CD4-positive, alpha-beta T cell (primary cell): ENCODE measurements around the gene LARGE1. TPM values are rescaled to one million over a fixed set of nuclear protein-coding genes. Genes with fewer than 3 reads are reported as not detected.

Source experiments
- ATAC-seq: fragments of 200-7000 bp; cut with Tn5 transposase; one replicate; pipeline ENCODE4 v1.10.0; 2022; ENCODE audit warnings: mild to moderate bottlenecking; ENCODE audit not compliant: poor library complexity
- CTCF ChIA-PET: fragments of 350-600 bp; sonication (Branson Sonifier 250); formaldehyde crosslinking; loops from one replicate; lab custom pipeline; 2021; ENCODE audit warnings: antibody characterized with exemption, inconsistent platforms; lab: Charles Lee
- POLR2A ChIA-PET: fragments of 350-600 bp; sonication (Branson Sonifier 250); formaldehyde crosslinking; loops from one replicate; lab custom pipeline; 2021; ENCODE audit warnings: antibody characterized with exemption, inconsistent platforms; lab: Charles Lee
- DNase-seq, 14 experiments: peaks; one replicate each; pipeline ENCODE4 v3.0.0-alpha.2; 2013 to 2020; ENCODE audit warnings: mixed read lengths in 2 of 14
- H3K27ac ChIP-seq, 2 donors: one replicate each; pipeline versions ENCODE4 v1.5.1 to v1.7.0; 2013; ENCODE audit warnings: low read length in 2 of 2, low read depth in 1 of 2, mild to moderate bottlenecking in 1 of 2
- H3K27me3 ChIP-seq, 2 experiments: 1 replicate in 1 of 2; 2 replicates in 1 of 2; pipeline versions ENCODE4 v1.6.1 to v1.7.0; 2013; ENCODE audit warnings: low read length in 2 of 2, control low read depth in 1 of 2, mild to moderate bottlenecking in 1 of 2, moderate library complexity in 1 of 2; ENCODE audit not compliant: insufficient read depth in 2 of 2, control insufficient read depth in 1 of 2
- H3K36me3 ChIP-seq: one replicate; pipeline ENCODE4 v1.6.1; 2013; ENCODE audit warnings: low read length, control low read depth; ENCODE audit not compliant: insufficient read depth
- H3K4me1 ChIP-seq: one replicate; pipeline ENCODE4 v1.6.1; 2013; ENCODE audit warnings: low read length, control low read depth; ENCODE audit not compliant: insufficient read depth
- H3K4me3 ChIP-seq: one replicate; pipeline ENCODE4 v1.5.1; 2013; ENCODE audit warnings: mild to moderate bottlenecking, low read length, moderate library complexity
- H3K9me3 ChIP-seq, 2 experiments: 1 replicate in 1 of 2; 2 replicates in 1 of 2; pipeline versions ENCODE4 v1.6.1 to v1.7.0; 2013; ENCODE audit warnings: low read length in 2 of 2, mild to moderate bottlenecking in 2 of 2, control low read depth in 1 of 2, moderate library complexity in 1 of 2; ENCODE audit not compliant: control insufficient read depth in 1 of 2, insufficient read depth in 1 of 2
- H3K27ac Mint-ChIP-seq: one replicate; pipeline ENCODE4 v1.8.0; 2020; ENCODE audit warnings: mixed read lengths
- H3K27me3 Mint-ChIP-seq: one replicate; pipeline ENCODE4 v1.8.0; 2021; ENCODE audit warnings: mixed read lengths
- H3K36me3 Mint-ChIP-seq: one replicate; pipeline ENCODE4 v1.8.0; 2021; ENCODE audit warnings: low read depth, mixed read lengths
- H3K4me1 Mint-ChIP-seq: one replicate; pipeline ENCODE4 v1.8.0; 2021; ENCODE audit warnings: low read depth, mixed read lengths
- H3K4me3 Mint-ChIP-seq: one replicate; pipeline ENCODE4 v1.8.0; 2020; ENCODE audit warnings: mild to moderate bottlenecking, mixed read lengths
- H3K9me3 Mint-ChIP-seq: one replicate; pipeline ENCODE4 v1.8.0; 2020; ENCODE audit warnings: mixed read lengths
- intact Hi-C, 2 experiments: fragments of 100-400 bp; cut with DNase I in 1 of 2; cut with micrococcal nuclease in 1 of 2; formaldehyde crosslinking; loops; one replicate each; pipeline versions ENCODE4 v1.15.1 to v1.9.0; 2023 to 2025; cut with DNase I, micrococcal nuclease
- total RNA-seq, 174 experiments: library from RNA in 2 of 174; stranded (reverse) in 2 of 174; gene quantifications; one replicate each; pipeline ENCODE4 v1.2.3 and lab custom pipeline; 2021 to 2026
- TF ChIP-seq, protein P1 (sequence below): fragments of 200-600 bp; IDR thresholded peaks from one replicate; pipeline ENCODE4 v1.8.0; 2022; ENCODE audit warnings: antibody characterized with exemption, mild to moderate bottlenecking

Gene LARGE1
- total RNA-seq, 2 experiments from 2014 or later = 0.14 to 0.70 TPM

DNA sequence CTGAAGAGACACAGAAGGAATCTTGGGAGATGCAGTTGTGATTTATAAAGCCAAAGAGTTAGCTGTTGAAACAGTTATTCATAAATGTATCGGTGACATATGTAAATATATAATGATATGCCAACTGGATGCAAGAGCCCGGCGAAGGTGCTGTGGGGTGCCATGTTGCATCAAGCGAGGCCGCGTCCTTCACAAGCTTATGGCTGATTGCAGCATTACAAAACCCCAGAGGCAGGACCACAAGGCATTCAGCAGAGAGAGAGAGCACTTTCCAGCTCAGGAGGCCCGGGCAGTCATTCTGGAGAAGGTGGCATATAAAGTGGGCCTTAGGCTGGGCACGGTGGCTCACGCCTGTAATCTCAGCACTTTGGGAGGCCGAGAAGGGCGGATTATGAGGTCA lies 65.6 kb downstream of the LARGE1 start:
- ATAC-seq (no peak), DNase-seq (no peak)
- Mint-ChIP-seq H3K9me3 (no peaks in the 10 kb centered on the region), H3K27ac (no peak overlapping the region), H3K4me3 (peak overlapping the region; percentile 27), H3K4me1 (peaks cover 17% of the 10 kb centered on the region), H3K27me3 (no peaks in the 10 kb centered on the region), H3K36me3 (no peaks in the 10 kb centered on the region)
- Histone ChIP-seq H3K27ac (no peak overlapping the region), H3K4me3 (no peak overlapping the region), H3K36me3 (no peaks in the 10 kb centered on the region), H3K9me3 (peaks cover 0 to 13% of the 10 kb centered on the region in 2 experiments), H3K4me1 (no peaks in the 10 kb centered on the region), H3K27me3 (no peaks in the 10 kb centered on the region)
- intact Hi-C loops = no loop called here
- TF ChIP-seq, protein P1, sequence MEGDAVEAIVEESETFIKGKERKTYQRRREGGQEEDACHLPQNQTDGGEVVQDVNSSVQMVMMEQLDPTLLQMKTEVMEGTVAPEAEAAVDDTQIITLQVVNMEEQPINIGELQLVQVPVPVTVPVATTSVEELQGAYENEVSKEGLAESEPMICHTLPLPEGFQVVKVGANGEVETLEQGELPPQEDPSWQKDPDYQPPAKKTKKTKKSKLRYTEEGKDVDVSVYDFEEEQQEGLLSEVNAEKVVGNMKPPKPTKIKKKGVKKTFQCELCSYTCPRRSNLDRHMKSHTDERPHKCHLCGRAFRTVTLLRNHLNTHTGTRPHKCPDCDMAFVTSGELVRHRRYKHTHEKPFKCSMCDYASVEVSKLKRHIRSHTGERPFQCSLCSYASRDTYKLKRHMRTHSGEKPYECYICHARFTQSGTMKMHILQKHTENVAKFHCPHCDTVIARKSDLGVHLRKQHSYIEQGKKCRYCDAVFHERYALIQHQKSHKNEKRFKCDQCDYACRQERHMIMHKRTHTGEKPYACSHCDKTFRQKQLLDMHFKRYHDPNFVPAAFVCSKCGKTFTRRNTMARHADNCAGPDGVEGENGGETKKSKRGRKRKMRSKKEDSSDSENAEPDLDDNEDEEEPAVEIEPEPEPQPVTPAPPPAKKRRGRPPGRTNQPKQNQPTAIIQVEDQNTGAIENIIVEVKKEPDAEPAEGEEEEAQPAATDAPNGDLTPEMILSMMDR = no peak
- CTCF ChIA-PET = no interaction called here
- POLR2A ChIA-PET = no interaction called here

DNA sequence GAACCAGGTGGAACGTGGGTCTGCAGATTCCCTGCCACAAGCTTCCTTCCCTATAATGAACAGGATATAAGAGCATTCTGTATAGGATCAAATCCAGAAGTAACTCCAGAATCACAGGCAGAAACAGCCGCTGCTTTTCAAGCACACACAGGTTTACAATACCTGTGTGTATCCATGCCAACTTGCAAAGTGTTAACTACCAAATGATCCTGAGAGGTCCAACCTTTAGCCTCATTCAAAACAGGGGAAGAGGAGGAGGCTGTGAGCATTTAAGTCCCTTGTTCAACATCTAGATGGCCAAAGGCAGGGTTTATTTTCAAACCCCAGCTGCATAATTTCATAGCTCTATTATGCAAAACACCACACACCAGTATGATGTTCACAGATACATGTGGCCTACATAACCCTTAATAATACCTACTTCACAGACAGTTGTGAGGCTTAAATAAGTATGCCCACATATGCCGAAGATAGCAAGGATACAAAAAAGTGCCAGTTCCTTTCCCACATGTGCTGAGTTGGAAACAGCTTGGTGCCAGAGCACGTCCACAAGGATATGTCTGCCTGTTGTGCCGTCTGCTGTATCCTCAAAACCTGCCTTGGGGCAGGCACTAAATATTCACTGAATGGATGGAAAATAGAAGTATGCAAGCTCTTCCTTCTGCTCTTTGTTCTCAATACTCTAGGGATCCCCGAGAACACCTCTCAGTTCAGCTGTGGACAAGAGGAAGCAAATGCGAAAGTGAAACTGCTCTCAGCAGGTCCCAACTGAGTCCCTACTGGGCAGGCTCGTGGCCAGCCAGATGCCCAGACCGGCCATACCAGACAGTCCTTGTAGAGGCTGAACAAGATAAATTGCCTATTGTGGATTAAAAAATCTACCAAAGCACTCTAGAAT lies 66.8 kb downstream of the LARGE1 start:
- H3K4me1 ChIP-seq = no peaks in the 10 kb centered on the region
- H3K27ac ChIP-seq = no peak overlapping the region
- H3K36me3 ChIP-seq = no peaks in the 10 kb centered on the region
- no peaks in the 10 kb centered on the region for H3K27me3 ChIP-seq
- POLR2A ChIA-PET = no interaction called here
- TF ChIP-seq, protein P1 = no peak
- CTCF ChIA-PET = no interaction called here
- H3K27me3 Mint-ChIP-seq = no peaks in the 10 kb centered on the region
- peak in 3 of 14 experiments; percentile 18 to 25 (median 23) for DNase-seq
- H3K27ac Mint-ChIP-seq = no peak overlapping the region
- intact Hi-C loops = no loop called here
- H3K36me3 Mint-ChIP-seq = no peaks in the 10 kb centered on the region
- peaks cover 3% of the 10 kb centered on the region for H3K9me3 Mint-ChIP-seq
- no peak for ATAC-seq
- peak overlapping the region; percentile 84 for H3K4me3 Mint-ChIP-seq
- peak overlapping the region; percentile 57 for H3K4me3 ChIP-seq
- peaks cover 0 to 14% of the 10 kb centered on the region in 2 experiments for H3K9me3 ChIP-seq
- H3K4me1 Mint-ChIP-seq = peaks cover 17% of the 10 kb centered on the region

DNA sequence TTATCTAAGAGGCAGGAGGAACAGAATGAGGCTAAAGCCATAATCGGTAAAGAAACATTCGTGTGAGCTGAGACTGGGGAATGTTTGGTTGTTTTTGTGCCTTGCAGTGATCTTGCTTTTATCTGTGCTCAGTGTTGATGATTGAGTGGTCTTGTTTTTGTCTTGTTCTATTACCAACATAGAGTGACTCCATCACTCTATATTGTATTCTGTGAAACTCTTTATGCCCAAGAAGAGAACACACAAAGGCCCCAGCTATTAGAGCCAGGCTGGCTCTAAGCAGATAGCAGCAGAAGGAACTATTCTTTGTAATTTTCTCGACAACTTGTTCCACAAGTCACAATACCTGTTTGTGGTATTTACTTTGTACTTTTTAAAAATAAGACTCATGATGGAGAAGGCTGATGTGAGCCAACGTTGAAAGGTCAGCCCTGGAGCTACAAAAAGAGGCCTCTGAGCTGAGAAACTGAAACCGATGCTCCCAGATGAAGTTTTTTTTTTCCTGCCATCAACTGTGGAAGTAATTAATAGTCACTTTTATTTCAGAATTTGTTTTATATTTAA lies 68.4 kb downstream of the LARGE1 start:
- ATAC-seq = no peak
- intact Hi-C loops = no loop called here
- peaks cover 6% of the 10 kb centered on the region for H3K9me3 Mint-ChIP-seq
- no peak overlapping the region for H3K27ac Mint-ChIP-seq
- POLR2A ChIA-PET = no interaction called here
- Histone ChIP-seq H3K4me1 (no peaks in the 10 kb centered on the region), H3K27me3 (no peaks in the 10 kb centered on the region), H3K27ac (no peak overlapping the region), H3K9me3 (peaks cover 0 to 12% of the 10 kb centered on the region in 2 experiments), H3K4me3 (no peak overlapping the region), H3K36me3 (no peaks in the 10 kb centered on the region)
- no peak for DNase-seq
- TF ChIP-seq, protein P1 = no peak
- CTCF ChIA-PET = no interaction called here
- H3K4me3 Mint-ChIP-seq = no peak overlapping the region
- H3K4me1 Mint-ChIP-seq = peaks cover 17% of the 10 kb centered on the region
- H3K36me3 Mint-ChIP-seq = no peaks in the 10 kb centered on the region
- no peaks in the 10 kb centered on the region for H3K27me3 Mint-ChIP-seq
